Measurements from ENCODE around the gene CEP95. TPM values are rescaled to one million over a fixed set of nuclear protein-coding genes. Genes with fewer than 3 reads are reported as not detected.

CEP95 gene
- total and polyA plus RNA-seq, 9 donors = 35.5 to 62.7 (median 42.0) TPM

DNA sequence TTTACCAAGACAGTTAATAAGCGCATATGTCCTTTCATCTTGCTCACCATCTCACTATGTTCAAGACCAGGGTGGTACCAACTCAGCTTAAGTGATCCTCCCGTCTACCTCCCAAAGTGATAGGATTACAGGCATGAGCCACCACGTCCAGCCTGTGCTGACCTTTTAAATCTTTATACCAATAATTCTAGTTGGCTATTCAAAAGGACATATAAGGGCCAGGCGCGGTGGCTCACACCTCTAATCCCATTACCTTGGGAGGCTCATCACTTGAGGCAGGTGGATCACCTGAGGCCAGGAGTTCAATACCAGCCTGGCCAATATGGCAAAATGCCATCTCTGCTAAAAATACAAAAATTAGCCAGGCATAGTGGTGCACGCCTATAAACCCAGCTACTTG lies 2.4 kb downstream of the CEP95 start:
- peaks cover 3% of the 10 kb centered on the region for H3K27me3 ChIP-seq (ENCODE audit: control insufficient read depth, insufficient read depth, low read length)
- no peaks in the 10 kb centered on the region for H3K9me3 ChIP-seq (replicated peaks; ENCODE audit: control insufficient read depth, low read depth, low read length)
- H3K36me3 ChIP-seq (ENCODE audit: control insufficient read depth, insufficient read depth, low read length) = peaks cover 33% of the 10 kb centered on the region
- no peak for DNase-seq
- no peak overlapping the region for H3K4me3 ChIP-seq (ENCODE audit: low read length)
- 74% methylated on average over 4 of the region's 6 CpGs for WGBS (ENCODE audit: insufficient coverage)
- H3K27ac ChIP-seq (ENCODE audit: low read length) = no peak overlapping the region
- H3K4me1 ChIP-seq (ENCODE audit: control insufficient read depth, insufficient read depth, low read length) = peaks cover 10% of the 10 kb centered on the region

DNA sequence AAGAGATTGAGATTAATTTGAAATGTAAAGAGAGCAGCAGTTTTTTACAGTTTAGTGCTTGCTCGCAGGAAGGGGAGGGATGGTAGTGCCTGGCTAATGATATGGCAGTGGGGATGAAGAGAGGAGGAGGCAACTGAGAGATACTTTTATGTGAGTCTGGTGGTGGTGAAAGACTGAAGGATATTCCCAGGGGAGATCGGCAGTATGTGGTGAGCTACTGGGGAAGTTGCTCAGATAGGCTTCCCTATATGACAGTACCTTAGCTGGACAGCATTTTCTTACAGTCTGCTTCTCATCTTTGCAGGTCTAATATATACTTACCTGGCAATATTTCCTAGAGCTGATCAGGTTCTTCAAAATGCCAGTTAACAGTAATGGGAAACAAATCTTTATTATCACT lies 8.6 kb downstream of the CEP95 start:
- H3K27me3 ChIP-seq (ENCODE audit: control insufficient read depth, insufficient read depth, low read length) = no peaks in the 10 kb centered on the region
- H3K9me3 ChIP-seq (replicated peaks; ENCODE audit: control insufficient read depth, low read depth, low read length) = no peaks in the 10 kb centered on the region

DNA sequence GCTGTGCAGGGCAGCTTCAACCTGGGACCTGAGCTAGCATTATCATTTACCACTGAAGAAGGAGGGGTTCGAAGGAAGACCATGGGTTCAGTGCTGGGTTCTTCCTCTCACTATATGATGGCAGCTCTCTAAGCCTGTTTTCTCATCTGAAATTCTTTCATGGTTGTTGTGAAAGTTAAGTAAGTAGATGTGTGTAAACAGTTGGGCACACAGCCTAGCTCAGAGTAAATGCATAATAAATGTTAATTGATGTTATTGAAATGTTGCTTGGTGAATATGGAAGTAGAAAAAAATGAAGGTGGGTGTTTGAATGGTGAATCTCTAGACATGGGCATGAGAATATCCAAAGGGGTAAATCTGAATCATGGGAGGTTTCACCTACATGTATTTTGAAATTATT lies 9.1 kb downstream of the CEP95 start:
- Histone ChIP-seq H3K4me1 (ENCODE audit: control insufficient read depth, insufficient read depth, low read length) (no peaks in the 10 kb centered on the region), H3K4me3 (ENCODE audit: low read length) (no peak overlapping the region), H3K27ac (ENCODE audit: low read length) (no peak overlapping the region), H3K9me3 (replicated peaks; ENCODE audit: control insufficient read depth, low read depth, low read length) (no peaks in the 10 kb centered on the region), H3K27me3 (ENCODE audit: control insufficient read depth, insufficient read depth, low read length) (no peaks in the 10 kb centered on the region), H3K36me3 (ENCODE audit: control insufficient read depth, insufficient read depth, low read length) (peaks cover 57% of the 10 kb centered on the region)
- WGBS (ENCODE audit: insufficient coverage) = no CpG with 5 or more reads among the region's 1 CpG
- no peak for DNase-seq

More for the DNA sequence above, 8.6 kb downstream of the CEP95 start:
- Histone ChIP-seq H3K4me1 (ENCODE audit: control insufficient read depth, insufficient read depth, low read length) (no peaks in the 10 kb centered on the region), H3K27ac (ENCODE audit: low read length) (no peak overlapping the region), H3K4me3 (ENCODE audit: low read length) (no peak overlapping the region), H3K36me3 (ENCODE audit: control insufficient read depth, insufficient read depth, low read length) (peaks cover 56% of the 10 kb centered on the region)
- DNase-seq = no peak
- 90% methylated on average over 1 of the region's 2 CpGs for WGBS (ENCODE audit: insufficient coverage)

DNA sequence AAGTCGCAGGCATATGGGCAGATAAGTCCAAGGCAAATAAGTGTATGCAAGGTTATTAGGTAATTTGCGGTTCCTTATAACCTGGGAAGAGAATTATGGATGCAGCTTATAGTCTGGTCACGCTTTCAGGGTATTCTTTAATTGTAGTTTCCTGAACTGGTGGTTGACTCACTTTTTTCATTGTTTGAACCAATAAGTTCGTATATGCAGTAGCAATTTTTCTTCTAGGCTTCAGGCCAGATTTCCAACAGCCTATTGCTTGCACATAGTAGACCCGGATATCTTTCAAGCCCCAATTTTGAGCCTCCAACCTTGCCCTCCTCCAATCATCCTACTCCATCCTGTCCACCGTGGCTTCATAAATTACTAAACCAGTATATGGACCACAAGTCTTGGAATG lies 12.8 kb downstream of the CEP95 start:
- no peaks in the 10 kb centered on the region for H3K27me3 ChIP-seq (ENCODE audit: control insufficient read depth, insufficient read depth, low read length)
- H3K9me3 ChIP-seq (replicated peaks; ENCODE audit: control insufficient read depth, low read depth, low read length) = no peaks in the 10 kb centered on the region
- peaks cover 61% of the 10 kb centered on the region for H3K36me3 ChIP-seq (ENCODE audit: control insufficient read depth, insufficient read depth, low read length)
- no peak overlapping the region for H3K4me3 ChIP-seq (ENCODE audit: low read length)
- WGBS (ENCODE audit: insufficient coverage) = 92% methylated on average over 4 of the region's 6 CpGs
- H3K4me1 ChIP-seq (ENCODE audit: control insufficient read depth, insufficient read depth, low read length) = no peaks in the 10 kb centered on the region
- H3K27ac ChIP-seq (ENCODE audit: low read length) = no peak overlapping the region
- DNase-seq = no peak

DNA sequence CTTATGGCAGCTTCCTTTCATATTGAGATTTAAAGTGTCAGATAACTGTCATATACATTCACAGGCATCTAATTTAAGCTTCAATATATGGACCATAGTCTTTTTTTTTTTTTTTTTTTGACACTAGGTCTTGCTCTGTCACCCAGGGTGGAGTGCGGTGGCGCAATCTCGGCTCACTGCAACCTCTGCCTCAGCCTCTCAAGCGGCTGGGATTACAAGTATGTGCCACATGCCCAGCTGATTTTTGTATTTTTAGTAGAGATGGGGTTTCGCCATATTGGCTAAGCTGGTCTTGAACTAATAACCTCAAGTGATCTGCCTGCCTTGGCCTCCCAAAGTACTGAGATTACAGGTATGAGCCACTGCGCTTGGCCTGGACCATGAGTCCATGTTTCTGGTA lies 13.6 kb downstream of the CEP95 start:
- Histone ChIP-seq H3K36me3 (ENCODE audit: control insufficient read depth, insufficient read depth, low read length) (peaks cover 60% of the 10 kb centered on the region), H3K27me3 (ENCODE audit: control insufficient read depth, insufficient read depth, low read length) (no peaks in the 10 kb centered on the region), H3K4me3 (ENCODE audit: low read length) (no peak overlapping the region), H3K4me1 (ENCODE audit: control insufficient read depth, insufficient read depth, low read length) (no peaks in the 10 kb centered on the region), H3K9me3 (replicated peaks; ENCODE audit: control insufficient read depth, low read depth, low read length) (no peaks in the 10 kb centered on the region), H3K27ac (ENCODE audit: low read length) (no peak overlapping the region)
- no CpG with 5 or more reads among the region's 6 CpGs for WGBS (ENCODE audit: insufficient coverage)
- no peak for DNase-seq

DNA sequence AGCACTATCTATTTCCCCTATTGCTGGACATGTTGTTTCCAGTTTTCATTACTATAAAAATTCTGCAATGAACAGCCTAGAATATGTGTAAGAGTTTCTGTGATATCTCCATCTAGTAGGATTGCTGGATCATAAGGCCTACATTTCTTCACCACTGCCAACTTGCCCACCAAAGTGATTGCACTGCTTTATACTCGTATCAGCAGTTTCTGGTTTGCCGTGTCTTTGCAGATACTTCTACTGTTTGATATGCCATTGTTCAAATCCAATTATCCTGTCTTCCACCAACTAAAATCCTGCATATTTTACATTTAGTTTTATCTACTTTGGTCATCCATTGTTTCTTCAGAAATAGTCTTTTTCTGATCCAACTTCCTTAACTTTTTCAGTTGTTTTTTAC lies 21.1 kb downstream of the CEP95 start:
- H3K36me3 ChIP-seq (ENCODE audit: control insufficient read depth, insufficient read depth, low read length) = peaks cover 59% of the 10 kb centered on the region
- H3K4me3 ChIP-seq (ENCODE audit: low read length) = no peak overlapping the region
- DNase-seq = no peak
- 91% methylated on average over 2 of the region's 2 CpGs for WGBS (ENCODE audit: insufficient coverage)
- no peaks in the 10 kb centered on the region for H3K4me1 ChIP-seq (ENCODE audit: control insufficient read depth, insufficient read depth, low read length)
- H3K27ac ChIP-seq (ENCODE audit: low read length) = no peak overlapping the region
- H3K9me3 ChIP-seq (replicated peaks; ENCODE audit: control insufficient read depth, low read depth, low read length) = no peaks in the 10 kb centered on the region
- no peaks in the 10 kb centered on the region for H3K27me3 ChIP-seq (ENCODE audit: control insufficient read depth, insufficient read depth, low read length)

DNA sequence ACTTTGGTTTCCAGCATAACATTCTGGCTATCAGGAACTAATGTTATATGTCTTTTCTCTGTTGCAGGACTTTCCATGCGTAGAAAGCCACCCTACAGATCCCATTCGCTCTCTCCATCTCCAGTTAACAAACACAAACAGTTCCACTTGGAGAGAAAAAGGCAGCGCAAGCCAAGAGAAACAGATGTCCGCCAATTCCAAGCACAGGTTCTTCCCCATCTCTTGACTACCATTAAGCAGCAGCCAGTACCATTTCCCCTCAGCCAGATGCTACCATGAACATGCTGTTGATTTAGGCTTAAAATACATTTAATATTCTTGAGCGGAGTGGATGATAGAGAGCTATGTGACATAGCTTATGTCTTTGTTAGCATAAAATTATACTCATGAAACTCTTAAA lies 22.4 kb downstream of the CEP95 start:
- DNase-seq = no peak
- H3K4me1 ChIP-seq (ENCODE audit: control insufficient read depth, insufficient read depth, low read length) = no peaks in the 10 kb centered on the region
- no peak overlapping the region for H3K4me3 ChIP-seq (ENCODE audit: low read length)
- no peaks in the 10 kb centered on the region for H3K9me3 ChIP-seq (replicated peaks; ENCODE audit: control insufficient read depth, low read depth, low read length)
- peaks cover 62% of the 10 kb centered on the region for H3K36me3 ChIP-seq (ENCODE audit: control insufficient read depth, insufficient read depth, low read length)
- WGBS (ENCODE audit: insufficient coverage) = 100% methylated on average over 1 of the region's 5 CpGs
- no peaks in the 10 kb centered on the region for H3K27me3 ChIP-seq (ENCODE audit: control insufficient read depth, insufficient read depth, low read length)
- no peak overlapping the region for H3K27ac ChIP-seq (ENCODE audit: low read length)

DNA sequence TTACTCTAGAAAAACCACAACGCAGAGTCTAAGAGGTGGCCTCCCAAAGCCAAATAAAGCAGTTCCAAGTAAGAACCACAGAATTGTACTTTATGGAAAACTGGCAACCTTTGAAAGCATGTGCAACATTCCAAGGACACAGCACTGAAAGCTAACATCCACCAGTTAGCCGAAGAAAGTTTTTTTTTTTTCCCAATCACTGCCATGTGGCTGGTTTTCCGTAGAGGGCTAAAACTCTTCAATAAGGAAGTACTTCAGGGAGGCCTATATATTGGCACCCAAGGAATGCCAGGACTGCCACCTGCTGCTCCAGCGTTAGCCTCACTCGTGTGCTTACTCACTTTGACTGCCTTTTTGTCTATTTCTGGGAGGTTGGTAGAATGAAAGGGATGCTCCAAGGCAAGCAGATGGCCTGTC lies 25.2 kb downstream of the CEP95 start:
- Histone ChIP-seq H3K27ac (ENCODE audit: low read length) (no peak overlapping the region), H3K4me3 (ENCODE audit: low read length) (no peak overlapping the region), H3K4me1 (ENCODE audit: control insufficient read depth, insufficient read depth, low read length) (no peaks in the 10 kb centered on the region), H3K27me3 (ENCODE audit: control insufficient read depth, insufficient read depth, low read length) (no peaks in the 10 kb centered on the region), H3K36me3 (ENCODE audit: control insufficient read depth, insufficient read depth, low read length) (peaks cover 66% of the 10 kb centered on the region), H3K9me3 (replicated peaks; ENCODE audit: control insufficient read depth, low read depth, low read length) (no peaks in the 10 kb centered on the region)
- DNase-seq = peak; percentile 74
- 64% methylated on average over 2 of the region's 5 CpGs for WGBS (ENCODE audit: insufficient coverage)

DNA sequence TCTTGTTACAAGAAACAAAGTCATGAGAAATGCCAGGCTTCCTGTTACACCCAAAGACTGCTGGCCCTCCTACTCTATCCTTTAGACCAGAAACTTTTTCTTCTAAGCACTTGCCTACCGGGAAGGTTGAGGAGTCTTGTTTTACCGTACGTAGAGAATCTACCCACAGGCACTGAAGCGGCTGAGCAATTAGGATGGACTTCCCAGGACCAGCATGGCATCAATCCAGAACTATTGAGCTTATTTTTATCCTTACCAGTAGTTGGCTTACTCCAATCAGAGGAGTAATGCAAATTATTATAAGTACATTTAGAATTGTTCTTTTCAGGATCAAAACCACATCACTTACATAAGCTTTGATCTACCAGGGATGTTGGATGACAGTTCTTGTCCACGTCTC lies 25.6 kb downstream of the CEP95 start:
- DNase-seq = no peak
- peaks cover 65% of the 10 kb centered on the region for H3K36me3 ChIP-seq (ENCODE audit: control insufficient read depth, insufficient read depth, low read length)
- H3K4me1 ChIP-seq (ENCODE audit: control insufficient read depth, insufficient read depth, low read length) = no peaks in the 10 kb centered on the region
- no peaks in the 10 kb centered on the region for H3K9me3 ChIP-seq (replicated peaks; ENCODE audit: control insufficient read depth, low read depth, low read length)
- no peak overlapping the region for H3K27ac ChIP-seq (ENCODE audit: low read length)
- no CpG with 5 or more reads among the region's 5 CpGs for whole genome bisulfite sequencing (ENCODE audit: insufficient coverage)
- no peaks in the 10 kb centered on the region for H3K27me3 ChIP-seq (ENCODE audit: control insufficient read depth, insufficient read depth, low read length)
- H3K4me3 ChIP-seq (ENCODE audit: low read length) = no peak overlapping the region

DNA sequence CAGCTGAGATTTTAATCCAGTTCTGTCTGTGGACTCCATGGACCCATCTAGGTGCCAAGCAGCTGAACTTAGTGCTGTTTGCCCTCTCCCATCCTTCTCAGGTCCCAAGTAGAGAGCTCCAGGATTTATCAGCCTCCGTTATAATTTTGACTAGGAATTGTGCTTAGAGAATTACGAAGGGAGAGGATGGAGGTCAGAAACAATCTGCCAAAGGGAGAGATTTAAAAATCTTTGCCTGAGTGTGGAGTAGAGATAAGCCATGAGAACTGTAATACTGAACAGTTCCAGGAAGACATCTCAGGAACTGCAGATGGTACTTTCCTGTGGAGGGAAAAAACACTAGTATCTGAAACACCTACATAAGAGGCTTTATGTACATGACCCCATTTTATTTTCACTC lies 27.0 kb downstream of the CEP95 start:
- H3K9me3 ChIP-seq (replicated peaks; ENCODE audit: control insufficient read depth, low read depth, low read length) = no peaks in the 10 kb centered on the region
- H3K27ac ChIP-seq (ENCODE audit: low read length) = no peak overlapping the region
- no peaks in the 10 kb centered on the region for H3K4me1 ChIP-seq (ENCODE audit: control insufficient read depth, insufficient read depth, low read length)
- no peak overlapping the region for H3K4me3 ChIP-seq (ENCODE audit: low read length)
- H3K36me3 ChIP-seq (ENCODE audit: control insufficient read depth, insufficient read depth, low read length) = peaks cover 75% of the 10 kb centered on the region
- WGBS (ENCODE audit: insufficient coverage) = 86% methylated on average over 1 of the region's 2 CpGs
- H3K27me3 ChIP-seq (ENCODE audit: control insufficient read depth, insufficient read depth, low read length) = no peaks in the 10 kb centered on the region
- no peak for DNase-seq

DNA sequence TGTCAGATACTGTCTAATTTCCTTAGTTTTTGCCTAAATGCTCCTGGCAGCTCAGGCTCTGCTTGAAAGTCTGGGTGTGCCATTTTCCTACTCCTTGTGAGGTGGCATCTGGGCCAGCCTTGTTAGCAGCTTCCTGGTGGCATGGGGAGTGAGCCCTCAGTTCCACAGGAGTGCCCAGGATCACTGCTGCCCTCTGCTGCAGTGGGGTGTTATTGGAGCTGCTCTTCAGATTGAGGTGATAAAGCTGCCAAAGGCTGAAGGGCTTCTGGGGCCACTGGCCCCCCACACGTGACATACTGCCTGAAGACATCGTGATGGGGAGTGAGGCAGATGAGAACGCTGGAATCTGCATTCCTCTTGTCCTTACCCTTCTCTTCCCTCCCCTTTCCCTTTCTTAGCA lies 27.4 kb downstream of the CEP95 start:
- DNase-seq = no peak
- Histone ChIP-seq H3K27me3 (ENCODE audit: control insufficient read depth, insufficient read depth, low read length) (no peaks in the 10 kb centered on the region), H3K27ac (ENCODE audit: low read length) (no peak overlapping the region), H3K9me3 (replicated peaks; ENCODE audit: control insufficient read depth, low read depth, low read length) (no peaks in the 10 kb centered on the region), H3K4me3 (ENCODE audit: low read length) (no peak overlapping the region), H3K36me3 (ENCODE audit: control insufficient read depth, insufficient read depth, low read length) (peaks cover 73% of the 10 kb centered on the region), H3K4me1 (ENCODE audit: control insufficient read depth, insufficient read depth, low read length) (no peaks in the 10 kb centered on the region)
- WGBS (ENCODE audit: insufficient coverage) = 70% methylated on average over 3 of the region's 3 CpGs
